HG03159 (cell line): ENCODE results near the gene EDARADD.
"Not testable (repeated sequence)": the region's sequence is repeated elsewhere in the genome, so short reads cannot be mapped to it uniquely, and the experiment has no call there.

Experiments
- ATAC-seq: cut with Tn5 transposase; IDR thresholded peaks from one replicate; pipeline ENCODE4 v1.9.1; 2021; ENCODE audit warnings: mild to moderate bottlenecking, moderate library complexity; ENCODE audit not compliant: unreplicated experiment

EDARADD gene

GRCh38 chr1:236429715-236430274, 35.7 kb downstream of the EDARADD start:
- ATAC-seq, result no peak

GRCh38 chr1:236433819-236434315, 39.8 kb downstream of the EDARADD start:
- ATAC-seq, result no peak

GRCh38 chr1:236438614-236439013, 44.5 kb downstream of the EDARADD start:
- ATAC-seq, result no peak

GRCh38 chr1:236440373-236440772, 46.3 kb downstream of the EDARADD start:
- no peak for ATAC-seq

- no peak for ATAC-seq
Measured at GRCh38 chr1:236450779-236451178, 56.7 kb downstream of the EDARADD start.

- peak; percentile 72 for ATAC-seq
Measured at GRCh38 chr1:236451796-236452373, 57.8 kb downstream of the EDARADD start.

GRCh38 chr1:236455243-236455642, 61.2 kb downstream of the EDARADD start:
- no peak for ATAC-seq

GRCh38 chr1:236457775-236458174, 63.7 kb downstream of the EDARADD start:
- ATAC-seq, result peak; percentile 62

- ATAC-seq, result no peak
Measured at GRCh38 chr1:236458996-236459395, 64.9 kb downstream of the EDARADD start.

- ATAC-seq, result no peak
Measured at GRCh38 chr1:236460103-236460502, 66.0 kb downstream of the EDARADD start.

GRCh38 chr1:236464197-236464596, 70.1 kb downstream of the EDARADD start:
- ATAC-seq, result not testable (repeated sequence)

- peak; percentile 24 for ATAC-seq
Measured at GRCh38 chr1:236465231-236465958, 71.3 kb downstream of the EDARADD start.

GRCh38 chr1:236465959-236466303, 71.8 kb downstream of the EDARADD start:
- ATAC-seq, result peak; percentile 96

GRCh38 chr1:236467327-236467641, 73.2 kb downstream of the EDARADD start:
- no peak for ATAC-seq

- no peak for ATAC-seq
Measured at GRCh38 chr1:236468625-236469024, 74.5 kb downstream of the EDARADD start.

- no peak for ATAC-seq
Measured at GRCh38 chr1:236469466-236469865, 75.4 kb downstream of the EDARADD start.

GRCh38 chr1:236471096-236471495, 77.0 kb downstream of the EDARADD start:
- no peak for ATAC-seq

- no peak for ATAC-seq
Measured at GRCh38 chr1:236471653-236472052, 77.6 kb downstream of the EDARADD start.

GRCh38 chr1:236472850-236473788, 79.0 kb downstream of the EDARADD start:
- ATAC-seq, result no peak

- ATAC-seq, result no peak
Measured at GRCh38 chr1:236476019-236476418, 81.9 kb downstream of the EDARADD start.

- ATAC-seq, result no peak
Measured at GRCh38 chr1:236480758-236481436, 86.8 kb downstream of the EDARADD start.
